Activated naive CD8-positive, alpha-beta T cell treated with anti-CD3 and anti-CD28 coated beads, Interleukin-2, amount 50 U/mL, for 16 hours (primary cell): ENCODE data around the gene PNLIPRP3.

Source experiments
- DNase-seq: peaks from one replicate; pipeline ENCODE4 v3.0.0-alpha.2; 2020; ENCODE audit warnings: low read depth, low spot score

The PNLIPRP3 gene

GRCh38 chr10:116450861-116451260 is 23.2 kb downstream of the PNLIPRP3 start:
- DNase-seq, result no peak

GRCh38 chr10:116451711-116452337 is 24.2 kb downstream of the PNLIPRP3 start:
- no peak for DNase-seq

DNA sequence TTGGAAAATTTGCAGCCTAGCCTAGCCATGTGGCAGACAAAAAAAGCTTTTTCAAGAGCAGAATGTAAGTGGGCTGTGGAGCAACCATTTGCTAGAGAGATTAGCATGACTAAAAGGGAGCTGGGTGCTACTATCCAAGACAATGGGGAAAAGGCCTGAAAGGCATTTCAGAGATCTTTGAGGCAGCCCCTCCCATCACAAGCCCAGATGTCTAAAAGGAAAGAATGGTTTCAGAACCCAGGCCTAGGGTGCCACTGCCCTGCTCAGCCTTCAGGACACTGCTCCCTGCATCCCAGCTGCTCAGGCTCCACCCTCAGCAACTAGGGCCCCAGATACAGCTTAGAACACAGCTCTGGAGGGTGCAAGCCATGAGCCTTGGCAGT is 24.7 kb downstream of the PNLIPRP3 start:
- no peak for DNase-seq

DNA sequence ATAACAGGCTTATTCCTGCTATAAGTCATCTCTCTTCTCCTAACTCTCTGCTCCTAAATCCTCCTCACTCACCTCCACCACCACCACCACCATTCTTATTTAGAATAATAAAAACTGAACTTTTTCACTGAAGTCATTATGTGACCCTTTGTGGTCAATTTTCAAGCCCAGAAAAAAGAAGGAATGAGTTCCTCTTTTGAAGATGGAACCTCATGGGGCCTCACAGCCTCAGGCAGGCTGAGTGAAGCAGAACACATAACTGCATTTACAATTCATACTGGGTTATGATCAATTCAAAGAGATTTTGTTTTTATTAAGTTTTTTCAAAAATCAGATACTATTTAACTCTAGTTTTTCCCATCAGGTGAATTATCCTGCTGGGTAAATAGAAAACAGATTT is 29.8 kb downstream of the PNLIPRP3 start:
- no peak for DNase-seq

DNA sequence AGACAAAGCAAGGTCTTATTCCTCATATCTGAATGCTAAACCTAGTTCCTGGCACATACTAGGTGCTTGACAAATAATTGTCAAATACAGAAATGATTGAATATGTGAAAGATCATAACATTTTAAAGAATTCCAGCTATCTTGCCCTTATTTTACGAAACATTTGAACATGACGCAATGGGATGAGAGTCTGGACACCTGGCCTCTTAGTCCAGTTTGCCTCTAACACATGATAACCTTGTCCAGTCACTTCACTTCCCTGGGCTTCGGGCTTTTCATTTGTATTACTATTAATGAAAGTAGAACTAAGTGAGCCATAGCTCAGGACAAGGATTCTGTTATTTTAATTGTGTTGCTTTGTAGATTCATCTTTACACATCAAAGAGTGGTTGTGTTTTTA is 32.6 kb downstream of the PNLIPRP3 start:
- DNase-seq, result no peak

DNA sequence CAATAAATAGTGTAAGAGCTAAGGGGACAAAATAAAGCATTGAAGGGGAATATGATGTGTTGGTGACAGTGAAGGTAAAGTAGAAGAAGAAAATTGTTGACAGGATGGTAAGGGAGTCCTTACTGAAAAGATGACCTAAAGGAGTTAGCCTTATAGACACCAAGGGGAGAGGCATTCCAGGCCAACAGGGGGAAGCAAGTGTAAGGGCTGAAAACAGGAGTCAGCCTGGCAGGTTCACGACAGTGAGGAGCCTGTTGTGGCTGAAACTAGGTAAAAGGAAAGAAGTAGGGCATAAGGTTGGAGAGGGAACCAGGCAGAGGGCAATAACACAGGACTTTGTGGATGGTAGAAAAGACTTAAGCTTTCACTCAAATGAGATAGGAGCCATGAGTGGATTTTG is 34.0 kb downstream of the PNLIPRP3 start:
- DNase-seq, result no peak

GRCh38 chr10:116464257-116464656 is 36.6 kb downstream of the PNLIPRP3 start:
- DNase-seq, result no peak

- DNase-seq, result no peak
Measured at GRCh38 chr10:116465546-116465945, 37.9 kb downstream of the PNLIPRP3 start.

DNA sequence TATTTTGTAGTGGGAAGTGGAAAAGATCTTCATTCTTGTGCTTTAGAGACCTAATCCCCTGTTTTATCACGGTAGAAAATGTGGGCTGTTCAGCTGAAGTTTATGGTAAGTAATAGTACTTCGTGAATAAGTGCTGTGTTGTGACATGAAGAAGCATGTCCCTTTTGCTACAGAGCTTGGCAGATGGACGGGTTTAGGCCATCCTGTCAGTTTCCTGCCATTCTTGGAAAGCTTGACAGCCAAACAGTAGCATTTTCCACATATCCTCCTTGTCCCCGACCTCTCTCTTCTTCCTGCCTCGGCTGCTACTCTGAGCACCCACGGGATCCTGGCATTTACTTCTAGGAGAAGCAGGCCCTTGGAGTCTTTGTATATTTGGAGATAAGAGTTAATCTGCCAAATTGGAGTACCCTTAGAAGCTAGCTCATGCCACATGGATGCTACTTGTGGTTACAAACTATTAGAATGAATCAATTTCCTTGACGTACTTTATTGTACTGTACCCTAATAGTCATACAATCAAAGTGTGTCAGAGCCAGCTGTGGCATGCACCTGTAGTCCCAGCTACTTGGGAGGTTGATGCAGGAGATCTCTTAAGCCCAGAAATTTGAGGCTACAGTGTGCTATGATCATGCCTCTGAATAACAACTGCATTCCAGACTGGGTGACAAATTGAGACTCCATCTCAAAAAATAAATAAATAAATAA is 39.2 kb downstream of the PNLIPRP3 start:
- no peak for DNase-seq

DNA sequence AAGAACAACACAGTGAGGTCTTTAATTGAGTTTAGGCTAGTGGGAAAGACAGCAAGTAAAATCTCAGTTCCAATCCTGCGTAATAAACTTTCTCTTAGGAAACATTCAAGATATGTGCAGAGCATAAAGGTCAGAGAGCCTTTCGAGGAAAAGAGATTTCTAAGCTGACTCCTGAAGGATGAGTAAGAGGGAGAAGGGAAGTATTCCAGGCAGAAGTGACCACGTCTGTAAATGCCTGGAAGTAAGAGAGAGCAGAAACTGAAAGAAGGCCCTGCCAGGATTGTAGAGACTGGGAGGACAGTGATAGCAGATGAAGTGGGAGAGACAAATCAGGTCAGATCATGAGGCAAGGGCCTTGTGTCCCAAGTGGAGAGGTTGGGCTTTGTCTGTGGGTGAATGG is 41.8 kb downstream of the PNLIPRP3 start:
- no peak for DNase-seq

- DNase-seq, result no peak
Measured at GRCh38 chr10:116470071-116470470, 42.4 kb downstream of the PNLIPRP3 start.

- DNase-seq, result no peak
Measured at GRCh38 chr10:116470768-116471415, 43.2 kb downstream of the PNLIPRP3 start.

- DNase-seq, result no peak
Measured at GRCh38 chr10:116472891-116473290, 45.2 kb downstream of the PNLIPRP3 start.

DNA sequence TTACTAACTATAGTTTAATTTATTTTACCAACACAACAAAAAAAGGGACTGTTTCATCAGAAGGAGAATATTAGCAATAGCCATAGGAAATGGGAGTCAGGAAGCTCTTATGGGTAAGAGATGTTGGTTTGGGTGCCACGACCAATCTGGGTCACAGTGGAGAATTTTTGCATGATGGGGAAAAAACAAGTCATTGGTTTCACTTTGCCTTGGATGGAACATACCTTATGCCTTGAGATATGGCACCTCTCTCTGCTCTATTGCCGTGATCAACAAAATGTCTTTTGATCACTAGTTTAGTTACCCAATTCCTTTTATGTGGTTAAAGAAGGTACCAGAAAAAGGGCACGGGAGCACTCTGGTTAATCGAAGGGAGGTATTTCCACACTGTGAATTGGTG is 48.2 kb downstream of the PNLIPRP3 start:
- no peak for DNase-seq

- no peak for DNase-seq
Measured at GRCh38 chr10:116476461-116476860, 48.8 kb downstream of the PNLIPRP3 start.

GRCh38 chr10:116477986-116478664 is 50.5 kb downstream of the PNLIPRP3 start:
- no peak for DNase-seq

DNA sequence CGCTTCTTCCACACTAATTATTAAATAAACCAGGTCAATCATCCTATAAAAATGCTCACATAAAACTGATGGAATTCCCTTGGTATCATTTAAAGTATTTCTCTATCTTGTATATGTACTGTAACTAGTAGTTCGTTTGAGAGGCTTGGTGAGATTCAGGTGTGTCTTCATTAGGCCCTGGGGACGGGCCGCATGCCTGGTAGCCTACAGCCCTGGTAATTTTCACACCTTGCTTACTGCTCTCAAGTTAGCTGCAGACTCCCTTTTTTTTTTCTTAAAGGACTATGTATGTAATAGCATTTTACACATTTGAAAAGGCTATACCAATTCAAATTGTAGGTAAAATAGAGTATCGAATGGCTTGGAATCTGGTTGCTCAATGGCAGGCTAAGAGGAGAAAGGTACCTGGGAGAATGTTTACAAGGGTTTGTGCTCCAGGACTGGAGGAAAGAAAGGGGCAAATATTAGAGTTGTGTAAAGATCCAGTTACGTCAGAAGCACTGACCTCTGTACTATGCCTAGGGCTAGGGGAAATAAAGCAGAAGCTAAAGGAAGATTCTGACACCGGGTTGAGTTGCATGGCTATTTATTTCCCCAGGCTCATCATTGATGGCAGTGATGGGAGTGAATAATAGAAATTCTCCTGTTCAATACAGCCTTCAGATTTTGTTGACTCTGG is 59.3 kb downstream of the PNLIPRP3 start:
- no peak for DNase-seq

- DNase-seq, result no peak
Measured at GRCh38 chr10:116487522-116488430, 60.1 kb downstream of the PNLIPRP3 start.

DNA sequence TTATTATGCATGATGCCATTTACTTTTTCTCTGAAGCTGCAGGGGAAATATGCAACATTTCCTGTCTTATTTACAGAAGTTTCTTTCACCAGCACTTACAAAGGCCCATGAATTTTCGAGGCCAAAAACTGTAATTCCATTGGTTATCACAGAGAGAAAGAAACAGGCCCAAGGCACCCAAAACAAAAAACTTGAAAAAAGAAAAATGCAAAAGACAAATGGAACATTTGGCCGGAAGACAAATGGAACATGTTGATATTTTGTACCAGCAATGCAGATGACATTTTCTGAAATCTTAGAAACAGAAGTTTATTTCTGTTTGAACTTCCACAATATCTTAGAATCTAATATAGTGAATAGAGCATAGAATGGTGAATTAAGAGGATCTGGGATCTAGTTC is 61.8 kb downstream of the PNLIPRP3 start:
- no peak for DNase-seq

DNA sequence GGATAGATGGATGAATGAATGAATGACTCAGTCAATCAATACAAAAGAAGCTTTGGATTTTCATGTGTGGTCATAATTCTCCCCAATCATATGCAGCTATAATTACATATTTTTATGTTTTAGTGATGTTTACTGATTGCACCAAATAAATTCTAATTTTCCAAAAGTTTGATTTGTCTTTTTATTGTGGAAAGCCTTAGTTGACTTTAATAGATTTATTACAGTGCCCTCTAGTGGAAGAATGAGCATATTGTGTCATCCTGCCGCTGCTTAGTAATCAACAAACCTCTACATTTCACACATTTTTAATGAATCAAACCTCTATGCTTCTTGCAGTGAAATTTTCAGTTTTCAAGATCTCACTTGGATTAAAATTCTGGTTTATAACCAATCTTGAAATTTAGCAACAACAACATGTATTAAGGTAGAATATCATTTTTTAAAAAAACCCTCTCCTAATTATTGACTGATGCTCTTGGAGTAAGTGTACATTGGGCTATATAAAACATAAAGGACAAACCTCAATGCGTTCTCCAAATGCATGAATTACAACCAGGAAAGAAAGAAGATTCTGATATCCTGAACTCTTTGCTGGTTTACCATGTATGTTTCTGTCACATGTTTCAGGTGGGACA is 62.5 kb downstream of the PNLIPRP3 start:
- DNase-seq, result no peak
